Measurements from ENCODE around the gene NEDD4. TPM values are rescaled to one million over a fixed set of nuclear protein-coding genes. Genes with fewer than 3 reads are reported as not detected.

Gene NEDD4
- total and polyA plus RNA-seq, 10 of the 15 experiments (the other 5 are each of a cell fraction or from before 2014, with no cell fraction given), result 1.3 to 7.7 (median 4.4) TPM

GRCh38 chr15:55800216-55800615 lies 193.2 kb downstream of the NEDD4 start:
- ATAC-seq, result no peak

More at GRCh38 chr15:55800216-55800615, 193.2 kb downstream of the NEDD4 start:
- Histone ChIP-seq H3K4me1 (ENCODE audit: control insufficient read depth, insufficient read depth, low read length) (no peaks in the 10 kb centered on the region), H4K20me1 (ENCODE audit: control insufficient read depth, insufficient read depth) (no peaks in the 10 kb centered on the region), H3K27ac (ENCODE audit: control insufficient read depth, insufficient read depth) (no peak overlapping the region), H3K9ac (ENCODE audit: control insufficient read depth, insufficient read depth, low read length) (no peak overlapping the region), H3K4me3 (no peak overlapping the region), H3K79me2 (ENCODE audit: control insufficient read depth, insufficient read depth, low read length) (no peaks in the 10 kb centered on the region), H3K27me3 (replicated peaks in 1 of 2; ENCODE audit: control insufficient read depth in 2 of 2, insufficient read depth in 2 of 2, low read length in 1 of 2) (no peaks in the 10 kb centered on the region), H3K36me3 (ENCODE audit: control insufficient read depth in 2 of 2, insufficient read depth in 2 of 2, low read length in 1 of 2) (no peaks in the 10 kb centered on the region), H2AFZ (ENCODE audit: control insufficient read depth, low read depth, low read length) (peak overlapping the region; percentile 96), H3K4me2 (ENCODE audit: control insufficient read depth, insufficient read depth) (peak overlapping the region; percentile 33; the same call in 1 of the 2 replicates), H3K9me3 (replicated peaks; ENCODE audit: control insufficient read depth, insufficient read depth, low read length) (no peaks in the 10 kb centered on the region; the same call in 1 of the 3 replicates)
- in situ Hi-C loops (cut with MboI) (no loop called here), intact Hi-C loops (cut with micrococcal nuclease; ENCODE audit: unreplicated experiment) (no loop called here)
- 88% methylated on average over 2 of the region's 2 CpGs for WGBS (ENCODE audit: insufficient coverage, insufficient replicate concordance, low lambda C conversion rate, missing lambda C conversion rate)
- POLR2A ChIA-PET, result no interaction called here
- FAIRE-seq, result no peak
- no peak for DNase-seq (ENCODE audit: low read depth, low spot score)
- RAD21 ChIA-PET (ENCODE audit: unreplicated experiment), result interaction anchor here (0.7 kb wide), 1 partner anchor 287 kb away, joined by 3 read pairs; no protein-coding TSS in a partner anchor
- CTCF ChIA-PET, result interaction anchor here (0.6 to 4.3 kb wide), 8 partner anchors 10 to 161 kb away, joined by 3 to 33 read pairs (median 4); no protein-coding TSS in a partner anchor
- SMC1A ChIA-PET (ENCODE audit: uncharacterized antibody, unreplicated experiment), result interaction anchor here (0.6 to 1.2 kb wide), 5 partner anchors 16 to 153 kb away, joined by 3 to 5 read pairs (median 3); no protein-coding TSS in a partner anchor
- BruUV-seq (replicated peaks), result no TSS peak
- no peak for TF ChIP-seq MYB (IDR thresholded peaks at IDR 0.05; ENCODE audit: borderline replicate concordance, low read depth, low read length)
- TF ChIP-seq MXI1 (IDR thresholded peaks at IDR 0.05; ENCODE audit: low read depth, low read length), result no peak
- no peak for TF ChIP-seq ESRRA (IDR thresholded peaks at IDR 0.05; ENCODE audit: low read length)
- no peak for TF ChIP-seq E2F8 (IDR thresholded peaks at IDR 0.05; ENCODE audit: low read depth, partially characterized antibody)
- no peak for TF ChIP-seq MLLT1 (IDR thresholded peaks at IDR 0.05)
- no peak for TF ChIP-seq HDGF (IDR thresholded peaks at IDR 0.05)
- TF ChIP-seq, protein P1, sequence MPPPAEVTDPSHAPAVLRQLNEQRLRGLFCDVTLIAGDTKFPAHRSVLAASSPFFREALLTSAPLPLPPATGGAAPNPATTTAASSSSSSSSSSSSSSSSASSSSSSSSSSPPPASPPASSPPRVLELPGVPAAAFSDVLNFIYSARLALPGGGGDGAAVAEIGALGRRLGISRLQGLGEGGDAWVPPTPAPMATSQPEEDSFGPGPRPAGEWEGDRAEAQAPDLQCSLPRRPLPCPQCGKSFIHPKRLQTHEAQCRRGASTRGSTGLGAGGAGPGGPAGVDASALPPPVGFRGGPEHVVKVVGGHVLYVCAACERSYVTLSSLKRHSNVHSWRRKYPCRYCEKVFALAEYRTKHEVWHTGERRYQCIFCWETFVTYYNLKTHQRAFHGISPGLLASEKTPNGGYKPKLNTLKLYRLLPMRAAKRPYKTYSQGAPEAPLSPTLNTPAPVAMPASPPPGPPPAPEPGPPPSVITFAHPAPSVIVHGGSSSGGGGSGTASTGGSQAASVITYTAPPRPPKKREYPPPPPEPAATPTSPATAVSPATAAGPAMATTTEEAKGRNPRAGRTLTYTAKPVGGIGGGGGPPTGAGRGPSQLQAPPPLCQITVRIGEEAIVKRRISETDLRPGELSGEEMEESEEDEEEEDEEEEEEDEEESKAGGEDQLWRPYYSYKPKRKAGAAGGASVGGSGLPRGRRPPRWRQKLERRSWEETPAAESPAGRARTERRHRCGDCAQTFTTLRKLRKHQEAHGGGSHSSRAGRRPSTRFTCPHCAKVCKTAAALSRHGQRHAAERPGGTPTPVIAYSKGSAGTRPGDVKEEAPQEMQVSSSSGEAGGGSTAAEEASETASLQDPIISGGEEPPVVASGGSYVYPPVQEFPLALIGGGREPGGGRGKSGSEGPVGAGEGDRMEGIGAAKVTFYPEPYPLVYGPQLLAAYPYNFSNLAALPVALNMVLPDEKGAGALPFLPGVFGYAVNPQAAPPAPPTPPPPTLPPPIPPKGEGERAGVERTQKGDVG (CRISPR knock-in tag; IDR thresholded peaks at IDR 0.05), result no peak
- no peak for TF ChIP-seq CTCF (IDR thresholded peaks at IDR 0.05 in 2 of 3, conservative IDR thresholded peaks at IDR 0.05 in 1 of 3; ENCODE audit: control insufficient read depth in 2 of 3, extremely low read depth in 1 of 3, insufficient read depth in 1 of 3, low read depth in 3 of 3, low read length in 3 of 3)

All from GM12878 (cell line).